AG09309 (cell line): ENCODE data around the gene PRDM16.

Experiments
- DNase-seq: peaks from one replicate; pipeline ENCODE4 v3.0.0-alpha.2; 2010; ENCODE audit warnings: low read depth
- H3K4me3 ChIP-seq: 2 replicates; pipeline ENCODE4 v1.5.1; 2011; ENCODE audit warnings: mild to moderate bottlenecking, low read depth, low read length, moderate library complexity; ENCODE audit not compliant: control insufficient read depth
- CTCF ChIP-seq: IDR thresholded peaks from 2 replicates; pipeline ENCODE4 v1.5.1; 2011; ENCODE audit warnings: mild to moderate bottlenecking, low read depth, low read length, inconsistent platforms; ENCODE audit not compliant: insufficient read depth, control insufficient read depth; ENCODE audit errors: missing control alignments

PRDM16 gene

DNA sequence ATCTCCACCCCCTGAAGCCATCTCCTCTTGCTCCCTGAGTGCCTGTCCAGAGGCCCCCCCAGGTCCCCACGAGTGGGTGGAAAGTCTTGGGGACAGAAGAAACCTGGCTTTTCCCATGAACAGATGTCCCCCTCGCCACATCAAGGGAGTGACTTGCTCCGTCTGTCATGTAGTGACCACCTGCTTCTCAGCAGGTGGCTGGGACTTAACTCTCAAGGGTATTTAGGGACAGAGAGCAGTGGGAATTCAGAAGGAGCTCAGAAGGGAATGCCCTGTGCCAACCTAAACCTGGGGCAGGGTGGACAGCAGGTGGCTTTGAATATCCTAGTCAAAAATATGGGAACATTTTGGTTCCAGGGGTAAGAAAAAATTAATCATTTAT, 139.8 kb downstream of the PRDM16 start:
- H3K4me3 ChIP-seq, result no peak overlapping the region
- no peak for DNase-seq
- no peak for TF ChIP-seq CTCF

DNA sequence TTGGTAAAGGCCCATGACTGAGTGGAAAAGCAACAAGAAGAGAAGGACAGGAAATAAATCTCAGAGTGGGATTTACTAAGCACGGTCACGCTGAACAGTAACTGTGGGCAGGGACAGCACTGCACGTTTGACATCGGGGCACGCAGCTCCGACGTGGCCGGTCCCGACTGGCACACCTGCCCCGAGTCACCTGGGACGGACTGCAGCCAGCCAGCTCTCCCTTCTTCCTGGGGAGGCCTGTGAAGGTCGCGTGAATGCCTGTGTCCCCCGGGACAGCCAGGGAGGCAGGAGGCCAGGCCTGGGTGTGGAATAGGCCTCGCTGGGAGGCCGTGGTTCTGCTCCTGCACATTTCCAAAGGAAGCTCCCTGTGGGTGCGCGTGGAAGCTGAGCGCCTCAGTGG, 140.2 kb downstream of the PRDM16 start:
- DNase-seq, result no peak
- H3K4me3 ChIP-seq, result no peak overlapping the region
- no peak for TF ChIP-seq CTCF

- DNase-seq, result no peak
- no peak for TF ChIP-seq CTCF
Observed at GRCh38 chr1:3211582-3212375, 142.8 kb downstream of the PRDM16 start.

DNA sequence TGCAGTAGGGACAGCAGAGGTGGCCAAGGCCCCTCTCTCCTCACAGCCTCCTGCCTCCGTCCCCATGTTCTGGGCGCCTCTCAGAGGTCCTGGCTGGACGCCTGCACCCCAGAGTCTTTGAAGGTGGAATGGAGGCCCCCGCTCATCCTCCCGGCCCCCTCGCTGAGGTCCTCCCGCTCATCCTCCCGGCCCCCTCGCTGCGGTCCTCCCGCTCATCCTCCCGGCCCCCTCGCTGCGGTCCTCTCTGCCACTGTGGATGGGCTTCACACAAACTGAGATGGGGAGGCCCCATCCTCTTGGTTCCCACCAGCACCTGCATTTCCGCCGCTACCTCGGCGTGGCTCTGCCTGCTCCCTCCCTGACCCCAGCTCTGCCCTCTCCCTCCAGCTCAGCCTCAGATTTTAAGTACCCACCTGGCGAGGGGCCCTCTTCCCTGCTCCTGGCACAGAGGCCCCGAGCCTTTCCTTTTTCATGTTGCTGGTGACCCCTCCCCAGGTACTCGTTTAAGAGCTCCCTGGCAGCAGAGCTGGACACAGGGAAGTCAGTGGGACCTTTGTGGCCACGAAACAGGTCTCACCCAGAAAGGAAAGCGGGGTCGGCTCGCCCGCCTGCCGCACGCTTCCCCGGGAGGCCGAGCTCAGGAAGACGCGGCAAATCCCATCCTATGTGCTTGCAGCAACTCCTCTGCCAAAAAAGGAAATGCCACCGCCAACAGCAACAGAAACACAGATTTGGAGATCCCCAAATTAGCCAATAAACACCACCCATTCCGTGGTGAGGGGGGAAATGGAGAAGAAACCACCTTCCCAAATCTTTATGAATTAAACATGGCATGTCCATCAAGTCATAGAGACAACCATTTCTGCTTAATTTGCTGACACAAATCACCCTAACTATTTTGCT, 143.7 kb downstream of the PRDM16 start:
- TF ChIP-seq CTCF, result no peak
- no peak for DNase-seq
- H3K4me3 ChIP-seq, result no peak overlapping the region

More at GRCh38 chr1:3211582-3212375, 142.8 kb downstream of the PRDM16 start:
- no peak overlapping the region for H3K4me3 ChIP-seq

GRCh38 chr1:3213730-3214129, 144.7 kb downstream of the PRDM16 start:
- no peak overlapping the region for H3K4me3 ChIP-seq
- TF ChIP-seq CTCF, result no peak
- no peak for DNase-seq

- no peak overlapping the region for H3K4me3 ChIP-seq
- no peak for DNase-seq
- no peak for TF ChIP-seq CTCF
Observed at GRCh38 chr1:3215198-3216014, 146.4 kb downstream of the PRDM16 start.
